ENCODE results near the gene MAOA.

DNA sequence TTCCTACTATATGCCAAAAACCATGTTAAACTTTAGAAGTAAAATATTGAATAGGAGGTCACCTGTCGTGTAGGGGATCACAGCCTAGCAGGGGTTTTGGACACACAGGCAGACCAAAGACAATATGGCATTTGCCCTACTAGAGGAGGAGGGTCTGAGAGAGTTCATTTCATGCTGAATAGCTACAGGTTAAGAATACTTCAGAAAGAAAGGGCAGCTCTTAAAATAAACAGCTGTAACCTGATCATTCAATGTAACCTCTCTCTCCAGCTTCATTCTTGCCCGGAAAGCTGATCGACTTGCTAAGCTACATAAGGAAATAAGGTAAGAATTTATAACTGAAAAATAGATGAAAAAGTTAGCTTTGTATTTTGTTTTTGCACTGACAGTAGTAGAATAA lies 79.9 kb downstream of the MAOA start:
- TF ChIP-seq EZH2 (IDR thresholded peaks at IDR 0.05) (no peak), POLR2AphosphoS5 (IDR thresholded peaks at IDR 0.05; ENCODE audit: borderline replicate concordance, low read depth, low read length) (no peak)

All from SK-N-MC (cell line).